Measurements from ENCODE around the gene SEC22B.
"Not testable (repeated sequence)": the region's sequence is repeated elsewhere in the genome, so short reads cannot be mapped to it uniquely, and the experiment has no call there.

SEC22B gene

GRCh38 chr1:120176092-120176855 lies at the start of gene SEC22B:
TSS of gene SEC22B (minus strand) at chr1:120176520. CDS start at chr1:120176381, 139 bp downstream.
- no peaks in the 10 kb centered on the region for H4K20me1 ChIP-seq
- H3K4me3 ChIP-seq: peak within 1 kb of the TSS; percentile 84
- H3K4me2 ChIP-seq: peak within 1 kb of the TSS; percentile 62
- H3K36me3 ChIP-seq: no peaks in the 10 kb centered on the region
- H3K4me1 ChIP-seq: peaks cover 5% of the 10 kb centered on the region; the same call in 1 of the 2 replicates
- 0 out of 2 replicates have a peak, but pooled peaks cover 4% of the 10 kb centered on the region for H3K9me3 ChIP-seq
- H3K9ac ChIP-seq: peak within 1 kb of the TSS; percentile 87
- no peak for TF ChIP-seq Cebpa-rat (IDR thresholded peaks at IDR 0.05)
- no peaks in the 10 kb centered on the region for H3K27me3 ChIP-seq
- peak within 1 kb of the TSS; percentile 89 for H3K27ac ChIP-seq

DNA sequence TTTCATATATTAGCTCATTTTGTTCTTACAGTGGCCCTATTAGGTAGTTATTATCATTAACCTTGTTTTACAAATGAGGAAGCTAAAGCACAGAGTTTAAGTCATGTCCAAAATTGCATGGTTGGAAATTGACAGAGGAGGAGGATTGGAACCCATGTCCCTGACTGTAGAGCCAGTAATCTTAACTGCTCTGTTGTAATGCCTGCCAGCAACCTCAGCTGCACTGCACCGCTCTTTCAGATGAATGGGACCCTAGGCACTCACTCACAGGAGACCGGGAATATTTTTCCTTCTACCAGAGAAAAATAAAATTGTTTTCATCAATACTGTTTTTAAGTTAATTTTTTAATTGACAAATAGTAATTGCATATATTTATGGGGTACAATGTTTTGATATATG lies 41.6 kb upstream of the SEC22B start:
- H3K9me3 ChIP-seq, H3K9ac ChIP-seq, H3K4me2 ChIP-seq, H4K20me1 ChIP-seq, H3K36me3 ChIP-seq, H3K4me3 ChIP-seq, H3K27ac ChIP-seq, H3K4me1 ChIP-seq, H3K27me3 ChIP-seq: not testable (repeated sequence)

DNA sequence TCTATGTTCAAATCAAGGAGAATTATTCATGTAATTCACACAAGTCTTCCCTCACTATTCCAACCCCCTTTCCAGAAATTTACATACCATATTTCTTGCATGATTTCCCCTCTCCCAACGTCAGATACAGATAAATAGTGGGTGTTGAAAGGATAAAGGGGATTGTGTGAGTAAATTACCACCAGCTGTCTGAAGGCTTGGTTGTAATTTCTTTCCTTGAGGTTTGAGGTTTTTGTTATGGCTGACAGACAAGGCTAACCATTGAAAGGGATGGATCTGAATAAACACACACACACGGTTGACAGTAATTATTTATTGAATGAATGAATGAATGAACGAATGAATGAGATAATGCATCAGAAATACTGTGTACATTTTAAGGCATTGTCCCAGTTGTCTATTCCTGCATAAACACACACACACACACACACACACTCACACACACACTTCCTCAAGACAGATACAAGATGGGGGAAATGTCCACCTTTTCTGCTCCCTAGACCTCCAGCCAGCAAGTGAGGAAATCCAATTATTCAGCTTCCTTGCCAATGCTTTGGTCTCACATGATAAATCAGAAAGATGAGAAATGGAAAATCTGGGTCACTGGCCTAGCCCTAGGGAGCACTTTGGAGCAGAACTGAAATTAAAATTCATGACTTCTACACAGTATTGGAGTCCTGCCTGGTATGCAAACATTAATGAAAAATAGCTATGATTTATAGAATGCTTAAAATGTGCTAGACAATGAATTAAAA lies 41.0 kb upstream of the SEC22B start:
- H3K4me3 ChIP-seq, H3K4me2 ChIP-seq, H3K27me3 ChIP-seq, H4K20me1 ChIP-seq, H3K27ac ChIP-seq, H3K9ac ChIP-seq, H3K9me3 ChIP-seq, H3K36me3 ChIP-seq, H3K4me1 ChIP-seq: not testable (repeated sequence)

GRCh38 chr1:120213606-120214005 lies 37.3 kb upstream of the SEC22B start:
- not testable (repeated sequence) for H3K9me3 ChIP-seq, H3K4me3 ChIP-seq, H3K4me1 ChIP-seq, H3K36me3 ChIP-seq, H3K27me3 ChIP-seq, H3K4me2 ChIP-seq, H3K27ac ChIP-seq, H4K20me1 ChIP-seq, H3K9ac ChIP-seq

DNA sequence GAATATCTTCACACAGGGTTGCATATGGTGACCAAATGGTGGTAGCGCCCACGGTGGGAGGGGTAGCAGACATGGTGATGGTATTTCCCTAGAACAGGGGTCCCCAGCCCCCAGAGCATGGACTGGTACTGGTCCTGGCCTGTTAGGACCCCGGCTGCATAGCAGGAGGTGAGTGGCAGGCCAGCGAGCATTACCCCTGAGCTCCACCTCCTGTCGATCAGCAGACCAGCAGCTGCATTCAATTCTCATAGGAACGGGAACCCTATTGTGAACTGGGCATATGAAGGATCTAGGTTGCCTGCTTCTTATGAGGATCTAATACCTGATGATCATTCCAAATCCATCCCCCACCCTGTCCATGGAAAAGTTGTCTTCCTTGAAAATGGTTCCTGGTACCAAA lies 34.4 kb upstream of the SEC22B start:
- not testable (repeated sequence) for H3K36me3 ChIP-seq, H3K9me3 ChIP-seq, H3K4me2 ChIP-seq, H3K27ac ChIP-seq, H3K27me3 ChIP-seq, H3K4me1 ChIP-seq, H3K4me3 ChIP-seq, H4K20me1 ChIP-seq, H3K9ac ChIP-seq

- H3K27me3 ChIP-seq, H3K4me3 ChIP-seq, H3K36me3 ChIP-seq, H3K9me3 ChIP-seq, H4K20me1 ChIP-seq, H3K9ac ChIP-seq, H3K4me1 ChIP-seq, H3K27ac ChIP-seq, H3K4me2 ChIP-seq: not testable (repeated sequence)
Measured at GRCh38 chr1:120196863-120197775, 20.8 kb upstream of the SEC22B start.

- not testable (repeated sequence) for H3K9me3 ChIP-seq, H3K27me3 ChIP-seq, H3K4me3 ChIP-seq, H3K4me1 ChIP-seq, H4K20me1 ChIP-seq, H3K4me2 ChIP-seq, H3K36me3 ChIP-seq, H3K27ac ChIP-seq, H3K9ac ChIP-seq
Measured at GRCh38 chr1:120188626-120189025, 12.3 kb upstream of the SEC22B start.

DNA sequence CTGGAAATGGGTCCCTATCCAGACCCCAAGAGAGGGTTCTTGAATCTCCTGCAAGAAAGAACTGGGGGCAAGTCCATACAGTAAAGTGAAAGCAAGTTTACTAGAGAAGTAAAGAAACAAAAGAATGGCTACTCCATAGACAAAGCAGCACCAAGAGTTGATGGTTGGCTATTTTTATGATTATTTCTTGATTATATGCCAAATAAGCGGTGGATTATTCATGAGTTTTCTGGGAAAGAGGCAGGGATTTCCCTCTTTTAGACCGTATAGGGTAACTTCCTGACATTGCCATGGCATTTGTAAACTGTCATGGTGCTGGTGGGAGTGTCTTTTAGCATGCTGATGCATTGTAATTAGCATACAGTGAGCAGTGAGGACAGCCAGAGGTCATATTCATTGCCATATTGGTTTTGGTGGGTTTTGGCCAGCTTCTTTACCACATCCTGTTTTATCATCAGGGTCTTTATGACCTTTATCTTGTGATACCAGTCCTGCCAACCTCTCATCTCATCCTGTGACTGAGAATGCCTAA lies 5.9 kb upstream of the SEC22B start:
- H4K20me1 ChIP-seq, H3K27me3 ChIP-seq, H3K27ac ChIP-seq, H3K36me3 ChIP-seq, H3K9ac ChIP-seq, H3K4me3 ChIP-seq, H3K4me1 ChIP-seq, H3K9me3 ChIP-seq, H3K4me2 ChIP-seq: not testable (repeated sequence)

- H3K9ac ChIP-seq, H3K4me3 ChIP-seq, H3K27me3 ChIP-seq, H3K36me3 ChIP-seq, H3K9me3 ChIP-seq, H3K27ac ChIP-seq, H4K20me1 ChIP-seq, H3K4me2 ChIP-seq, H3K4me1 ChIP-seq: not testable (repeated sequence)
Measured at GRCh38 chr1:120179811-120180690, 3.7 kb upstream of the SEC22B start.

Data from BLaER1 (cell line).